ENCODE data around the gene HES7. TPM values are rescaled to one million over a fixed set of nuclear protein-coding genes. Genes with fewer than 3 reads are reported as not detected.
"Not testable (repeated sequence)": the region's sequence is repeated elsewhere in the genome, so short reads cannot be mapped to it uniquely, and the experiment has no call there.

HES7 gene
- not detected for total RNA-seq

GRCh38 chr17:8123695-8124349 is at the start of gene HES7:
TSS of gene HES7 (minus strand) at chr17:8124106. CDS start at chr17:8124084, 22 bp downstream.
- peak within 1 kb of the TSS; percentile 57 to 65 for H3K4me3 ChIP-seq
- peak within 1 kb of the TSS in 1 of 2 donors; percentile 24 for H3K27ac ChIP-seq
- peaks cover 24 to 49% of the 10 kb centered on the region in 2 donors for H3K4me1 ChIP-seq
- H3K36me3 ChIP-seq, result no peaks in the 10 kb centered on the region
- no peaks in the 10 kb centered on the region for H3K27me3 ChIP-seq
- DNase-seq (ENCODE audit: low spot score in 2 of 2), result no peak
- intact Hi-C loops (cut with DNase I), result loop anchor here (1.0 kb wide), 1 partner anchor 14 kb away; no protein-coding TSS in a partner anchor
- TF ChIP-seq, protein P1, sequence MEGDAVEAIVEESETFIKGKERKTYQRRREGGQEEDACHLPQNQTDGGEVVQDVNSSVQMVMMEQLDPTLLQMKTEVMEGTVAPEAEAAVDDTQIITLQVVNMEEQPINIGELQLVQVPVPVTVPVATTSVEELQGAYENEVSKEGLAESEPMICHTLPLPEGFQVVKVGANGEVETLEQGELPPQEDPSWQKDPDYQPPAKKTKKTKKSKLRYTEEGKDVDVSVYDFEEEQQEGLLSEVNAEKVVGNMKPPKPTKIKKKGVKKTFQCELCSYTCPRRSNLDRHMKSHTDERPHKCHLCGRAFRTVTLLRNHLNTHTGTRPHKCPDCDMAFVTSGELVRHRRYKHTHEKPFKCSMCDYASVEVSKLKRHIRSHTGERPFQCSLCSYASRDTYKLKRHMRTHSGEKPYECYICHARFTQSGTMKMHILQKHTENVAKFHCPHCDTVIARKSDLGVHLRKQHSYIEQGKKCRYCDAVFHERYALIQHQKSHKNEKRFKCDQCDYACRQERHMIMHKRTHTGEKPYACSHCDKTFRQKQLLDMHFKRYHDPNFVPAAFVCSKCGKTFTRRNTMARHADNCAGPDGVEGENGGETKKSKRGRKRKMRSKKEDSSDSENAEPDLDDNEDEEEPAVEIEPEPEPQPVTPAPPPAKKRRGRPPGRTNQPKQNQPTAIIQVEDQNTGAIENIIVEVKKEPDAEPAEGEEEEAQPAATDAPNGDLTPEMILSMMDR (IDR thresholded peaks at IDR 0.05), result no peak
- H3K9me3 ChIP-seq, result no peaks in the 10 kb centered on the region

DNA sequence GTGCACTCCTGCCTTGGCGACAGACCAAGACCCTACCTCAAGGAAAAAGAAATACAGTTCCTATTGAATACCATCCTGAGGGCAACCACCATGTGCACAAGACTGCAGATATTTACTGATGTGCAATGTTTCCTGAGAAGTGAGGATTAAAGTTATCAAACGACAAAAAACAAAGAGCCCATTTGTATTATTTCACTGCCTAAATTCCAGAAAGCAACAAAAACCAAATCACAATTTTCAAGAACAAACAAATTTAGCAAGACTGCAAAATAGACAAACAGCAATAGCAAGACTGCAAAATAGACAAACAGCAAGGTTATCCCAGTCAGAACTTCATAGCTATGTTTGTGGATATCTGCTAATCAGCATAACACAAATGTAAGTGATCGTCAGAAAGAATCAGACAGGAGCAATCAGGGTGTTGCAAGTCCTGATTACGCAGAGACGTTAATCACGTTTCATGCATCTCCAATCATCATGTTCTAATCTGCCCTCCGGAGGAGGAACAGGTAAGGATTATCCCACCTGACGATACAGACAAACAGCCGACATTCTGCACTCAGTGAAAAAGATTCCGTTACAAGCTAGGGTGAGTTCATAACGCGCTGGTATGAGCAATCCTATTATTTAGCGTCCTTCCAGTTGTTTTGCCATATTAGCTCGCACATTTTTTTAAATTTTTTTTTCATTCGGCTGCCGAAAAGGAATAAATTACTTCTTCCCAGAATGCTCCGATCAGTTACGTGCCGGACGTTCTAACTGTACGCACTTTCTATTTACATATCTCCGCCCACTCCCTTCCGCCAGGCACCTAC is 49.4 kb upstream of the HES7 start:
- TF ChIP-seq, protein P1 (IDR thresholded peaks at IDR 0.05), result no peak
- Histone ChIP-seq H3K4me1 (peaks cover 0 to 17% of the 10 kb centered on the region in 2 donors), H3K27ac (peak overlapping the region; percentile 78 to 89), H3K36me3 (no peaks in the 10 kb centered on the region), H3K9me3 (no peaks in the 10 kb centered on the region), H3K4me3 (peak overlapping the region; percentile 50 to 58), H3K27me3 (no peaks in the 10 kb centered on the region)
- intact Hi-C loops (cut with DNase I), result loop anchor here (5.0 to 10.0 kb wide), 2 partner anchors 49 to 588 kb away; partner anchors contain the start of gene MPDU1
- DNase-seq (ENCODE audit: low spot score in 2 of 2), result peak in 1 of 2 donors; percentile 93

DNA sequence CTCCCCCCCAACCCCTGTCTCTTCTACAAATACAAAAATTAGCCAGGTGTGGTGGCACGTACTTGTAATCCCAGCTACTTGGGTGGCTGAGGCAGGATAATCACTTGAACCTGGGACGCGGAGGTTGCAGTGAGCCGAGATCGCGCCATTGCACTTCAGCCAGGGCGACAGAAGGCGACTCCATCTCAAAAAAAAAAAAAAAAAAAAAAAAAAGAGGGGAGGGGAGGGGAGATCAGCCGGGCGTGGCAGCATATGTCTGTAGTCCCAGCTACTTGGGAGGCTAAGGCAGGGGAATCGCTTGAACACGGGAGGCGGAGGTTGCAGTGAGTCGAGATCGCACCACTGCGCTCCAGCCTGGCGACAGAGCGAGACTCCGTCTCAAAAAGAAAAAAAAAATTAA is 46.3 kb upstream of the HES7 start:
- not testable (repeated sequence) for H3K36me3 ChIP-seq; H3K9me3 ChIP-seq; H3K27ac ChIP-seq; H3K27me3 ChIP-seq; H3K4me1 ChIP-seq; H3K4me3 ChIP-seq; DNase-seq (ENCODE audit: low spot score in 2 of 2)
- intact Hi-C loops (cut with DNase I), result loop anchor here (5.0 to 10.0 kb wide), 2 partner anchors 52 to 585 kb away; partner anchors contain the start of gene MPDU1

- Histone ChIP-seq H3K9me3 (no peaks in the 10 kb centered on the region), H3K27me3 (no peaks in the 10 kb centered on the region), H3K36me3 (no peaks in the 10 kb centered on the region), H3K27ac (no peak overlapping the region), H3K4me1 (peaks cover 6 to 11% of the 10 kb centered on the region in 2 donors), H3K4me3 (no peak overlapping the region)
- TF ChIP-seq, protein P1 (IDR thresholded peaks at IDR 0.05), result no peak
- intact Hi-C loops (cut with DNase I), result no loop called here
- DNase-seq (ENCODE audit: low spot score in 2 of 2), result no peak
Measured at GRCh38 chr17:8167526-8167925, 43.6 kb upstream of the HES7 start.

DNA sequence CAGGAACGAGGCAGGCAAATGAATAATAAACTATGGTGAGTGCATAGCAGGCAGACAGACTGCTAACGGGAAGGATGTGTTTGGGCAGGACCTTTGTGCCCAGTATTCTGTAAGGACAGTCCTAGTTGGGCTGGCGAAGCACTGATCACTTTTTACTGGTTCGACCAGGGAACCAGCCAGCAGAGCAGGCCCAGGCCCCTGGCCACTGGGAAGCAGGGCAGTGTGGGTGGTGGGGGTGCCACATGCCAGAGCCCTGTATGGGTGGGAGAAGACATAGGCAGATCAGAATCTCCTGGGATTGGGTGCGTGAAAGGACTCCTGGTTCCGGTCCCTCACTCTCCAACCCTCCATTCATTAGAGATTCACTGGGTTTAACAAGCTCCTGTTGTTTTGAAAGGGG is 42.8 kb upstream of the HES7 start:
- no peaks in the 10 kb centered on the region for H3K9me3 ChIP-seq
- no peak overlapping the region for H3K4me3 ChIP-seq
- TF ChIP-seq, protein P1 (IDR thresholded peaks at IDR 0.05), result no peak
- H3K27ac ChIP-seq, result no peak overlapping the region
- H3K27me3 ChIP-seq, result no peaks in the 10 kb centered on the region
- no peak for DNase-seq (ENCODE audit: low spot score in 2 of 2)
- H3K36me3 ChIP-seq, result no peaks in the 10 kb centered on the region
- H3K4me1 ChIP-seq, result peaks cover 12 to 13% of the 10 kb centered on the region in 2 donors
- intact Hi-C loops (cut with DNase I), result no loop called here

- TF ChIP-seq, protein P1 (IDR thresholded peaks at IDR 0.05), result no peak
- intact Hi-C loops (cut with DNase I), result no loop called here
- no peaks in the 10 kb centered on the region for H3K27me3 ChIP-seq
Measured at GRCh38 chr17:8164815-8165131, 40.9 kb upstream of the HES7 start.

More at GRCh38 chr17:8164815-8165131, 40.9 kb upstream of the HES7 start:
- H3K4me3 ChIP-seq, result no peak overlapping the region
- H3K27ac ChIP-seq, result peak overlapping the region; percentile 99 to 100
- no peak for DNase-seq (ENCODE audit: low spot score in 2 of 2)
- H3K9me3 ChIP-seq, result no peaks in the 10 kb centered on the region
- H3K4me1 ChIP-seq, result peaks cover 21 to 27% of the 10 kb centered on the region in 2 donors
- peaks cover 10 to 13% of the 10 kb centered on the region in 2 donors for H3K36me3 ChIP-seq

Measured in ascending aorta (tissue), 2 donors.